Fibroblast of skin of scalp (primary cell): ENCODE results near the gene CSHL1.
"Not testable (repeated sequence)": the region's sequence is repeated elsewhere in the genome, so short reads cannot be mapped to it uniquely, and the experiment has no call there.

Source experiments
- DNase-seq: peaks from one replicate; pipeline ENCODE4 v3.0.0-alpha.2; 2013

The CSHL1 gene

DNA sequence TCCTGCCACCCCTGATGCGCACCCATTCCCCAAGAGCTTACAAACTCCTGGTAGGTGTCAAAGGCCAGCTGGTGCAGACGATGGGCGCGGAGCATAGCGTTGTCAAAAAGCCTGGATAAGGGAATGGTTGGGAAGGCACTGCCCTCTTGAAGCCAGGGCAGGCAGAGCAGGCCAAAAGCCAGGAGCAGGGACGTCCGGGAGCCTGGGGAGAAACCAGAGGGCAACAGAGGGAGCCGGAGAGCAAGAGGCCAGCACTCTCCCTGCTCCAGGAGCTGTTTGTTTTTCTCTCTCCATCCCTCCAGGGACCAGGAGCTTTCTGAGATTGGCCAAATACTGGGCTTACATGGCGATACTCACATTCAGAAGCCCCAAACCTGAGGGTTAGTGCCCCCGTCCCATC lies 7.2 kb upstream of the CSHL1 start:
- no peak for DNase-seq

DNA sequence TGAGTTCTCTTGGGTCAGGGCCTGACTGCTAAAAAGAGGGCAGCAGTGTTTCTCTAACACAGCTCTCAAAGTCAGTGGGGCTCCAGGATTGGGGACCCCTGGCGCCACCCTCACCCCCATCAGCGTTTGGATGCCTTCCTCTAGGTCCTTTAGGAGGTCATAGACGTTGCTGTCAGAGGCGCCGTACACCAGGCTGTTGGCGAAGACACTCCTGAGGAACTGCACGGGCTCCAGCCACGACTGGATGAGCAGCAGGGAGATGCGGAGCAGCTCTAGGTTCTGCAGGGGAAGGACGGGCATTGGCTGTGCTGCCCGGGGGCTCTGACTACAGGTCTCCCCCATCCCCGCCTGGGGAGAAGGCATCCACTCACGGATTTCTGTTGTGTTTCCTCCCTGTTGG lies 6.6 kb upstream of the CSHL1 start:
- DNase-seq = no peak

DNA sequence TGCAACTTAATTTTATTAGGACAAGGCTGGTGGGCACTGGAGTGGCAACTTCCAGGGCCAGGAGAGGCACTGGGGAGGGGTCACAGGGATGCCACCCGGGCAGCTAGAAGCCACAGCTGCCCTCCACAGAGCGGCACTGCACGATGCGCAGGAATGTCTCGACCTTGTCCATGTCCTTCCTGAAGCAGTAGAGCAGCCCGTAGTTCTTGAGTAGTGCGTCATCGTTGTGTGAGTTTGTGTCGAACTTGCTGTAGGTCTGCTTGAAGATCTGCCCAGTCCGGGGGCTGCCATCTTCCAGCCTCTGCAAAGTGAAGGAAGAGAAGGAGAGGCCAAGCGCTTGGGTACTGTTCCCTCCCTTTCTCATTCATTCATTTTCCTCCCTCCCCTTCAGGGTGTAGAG lies 6.1 kb upstream of the CSHL1 start:
- not testable (repeated sequence) for DNase-seq

DNA sequence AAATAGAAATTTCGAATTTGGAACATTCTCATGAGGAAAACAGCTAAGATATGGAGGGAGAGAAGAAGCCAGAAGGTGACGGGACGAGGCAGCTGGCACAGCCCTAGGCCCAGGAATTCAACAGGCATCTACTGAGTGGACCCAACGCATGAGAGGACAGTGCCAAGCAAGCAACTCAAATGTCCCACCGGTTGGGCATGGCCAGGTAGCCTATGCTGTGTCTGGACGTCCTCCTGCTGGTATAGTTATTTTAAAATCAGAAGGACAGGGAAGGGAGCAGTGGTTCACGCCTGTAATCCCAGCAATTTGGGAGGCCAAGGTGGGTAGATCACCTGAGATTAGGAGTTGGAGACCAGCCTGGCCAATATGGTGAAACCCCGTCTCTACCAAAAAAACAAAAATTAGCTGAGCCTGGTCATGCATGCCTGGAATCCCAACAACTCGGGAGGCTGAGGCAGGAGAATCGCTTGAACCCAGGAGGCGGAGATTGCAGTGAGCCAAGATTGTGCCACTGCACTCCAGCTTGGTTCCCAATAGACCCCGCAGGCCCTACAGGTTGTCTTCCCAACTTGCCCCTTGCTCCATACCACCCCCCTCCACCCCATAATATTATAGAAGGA lies 5.6 kb upstream of the CSHL1 start:
- no peak for DNase-seq

DNA sequence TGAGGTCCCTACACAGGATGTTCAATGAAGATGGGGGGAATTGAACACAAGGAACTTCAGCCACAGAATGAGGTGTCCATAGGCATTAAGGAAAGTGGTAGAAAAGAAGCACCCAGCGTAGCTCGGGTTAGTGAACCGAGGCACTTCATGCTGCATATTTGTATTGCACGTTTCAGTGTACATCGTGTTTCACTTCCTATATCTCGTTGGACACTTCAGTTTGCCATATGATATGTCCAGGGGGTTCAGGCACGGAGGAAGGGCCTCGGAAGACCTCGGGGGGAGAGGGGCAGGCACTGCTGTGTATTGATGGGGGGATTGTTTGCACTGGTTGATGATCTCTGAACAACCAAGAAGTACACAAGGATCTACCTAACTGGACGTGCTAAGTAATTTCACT lies 4.7 kb upstream of the CSHL1 start:
- not testable (repeated sequence) for DNase-seq

DNA sequence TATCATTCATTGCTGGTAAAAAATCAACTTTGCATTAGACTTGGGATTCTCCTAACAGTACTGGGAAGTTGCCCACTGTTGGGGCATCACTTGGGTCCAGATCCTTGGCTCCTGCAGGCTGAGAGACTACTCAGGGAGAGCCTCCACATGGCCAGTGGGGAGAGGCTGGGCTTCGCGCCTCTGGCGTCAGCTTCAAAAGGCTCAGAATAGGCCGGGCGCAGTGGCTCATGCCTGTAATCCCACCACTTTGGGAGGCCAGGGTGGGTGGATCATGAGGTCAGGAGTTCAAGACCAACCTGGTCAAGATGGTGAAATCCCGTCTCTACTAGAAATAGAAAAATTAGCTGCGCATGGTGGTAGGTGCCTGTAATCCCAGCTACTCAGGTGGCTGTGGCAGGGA lies 3.4 kb upstream of the CSHL1 start:
- DNase-seq = no peak

DNA sequence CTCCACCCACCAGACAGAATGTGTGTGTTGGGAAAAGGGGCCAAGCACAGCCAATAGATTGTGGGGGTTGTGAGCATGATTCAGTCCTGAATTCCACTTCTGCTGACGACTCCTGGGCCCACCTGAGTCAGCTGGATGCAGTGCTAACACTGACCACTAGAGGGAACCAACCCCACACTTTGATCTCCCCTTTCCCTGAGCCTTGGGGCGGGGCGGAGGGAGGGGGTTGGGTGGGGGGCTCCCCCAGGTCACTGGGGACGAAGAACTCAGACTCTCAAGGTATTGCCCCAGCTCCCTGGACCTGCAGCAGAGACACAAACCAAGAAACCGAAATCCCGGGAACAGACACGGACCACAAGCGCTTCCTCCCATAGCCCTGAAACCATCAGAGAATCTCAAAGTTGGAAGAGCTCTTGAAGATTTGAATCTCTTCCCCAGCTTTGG lies 621 bp upstream of the CSHL1 start:
- DNase-seq = peak; percentile 26

DNA sequence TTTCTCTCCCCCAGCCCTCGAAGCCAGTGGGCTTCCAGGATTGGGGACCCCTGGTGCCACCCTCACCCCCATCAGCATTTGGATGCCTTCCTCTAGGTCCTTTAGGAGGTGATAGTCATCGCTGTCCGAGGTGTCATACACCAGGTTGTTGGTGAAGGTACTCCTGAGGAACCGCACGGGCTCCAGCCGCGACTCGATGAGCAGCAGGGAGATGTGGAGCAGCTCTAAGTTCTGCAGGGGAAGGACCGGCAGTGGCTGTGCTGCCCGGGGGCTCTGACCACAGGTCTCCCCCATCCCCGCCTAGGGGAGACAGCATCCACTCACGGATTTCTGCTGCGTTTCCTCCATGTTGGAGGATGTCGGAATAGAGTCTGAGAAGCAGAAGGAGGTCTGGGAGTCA lies 962 bp downstream of the CSHL1 start:
- DNase-seq = no peak

DNA sequence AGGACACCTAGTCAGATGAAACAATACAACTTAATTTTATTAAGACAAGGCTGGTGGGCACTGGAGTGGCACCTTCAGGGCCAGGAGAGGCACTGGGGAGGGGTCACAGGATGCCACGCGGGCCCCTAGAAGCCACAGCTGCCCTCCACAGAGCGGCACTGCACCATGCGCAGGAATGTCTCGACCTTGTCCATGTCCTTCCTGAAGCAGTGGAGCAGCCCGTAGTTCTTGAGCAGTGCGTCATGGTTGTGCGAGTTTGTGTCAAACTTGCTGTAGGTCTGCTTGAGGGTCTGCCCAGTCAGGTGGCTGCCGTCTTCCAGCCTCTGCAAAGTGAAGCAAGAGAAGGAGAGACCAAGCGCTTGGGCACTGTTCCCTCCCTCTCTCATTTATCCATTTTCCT lies 1.5 kb downstream of the CSHL1 start:
- DNase-seq = not testable (repeated sequence)

DNA sequence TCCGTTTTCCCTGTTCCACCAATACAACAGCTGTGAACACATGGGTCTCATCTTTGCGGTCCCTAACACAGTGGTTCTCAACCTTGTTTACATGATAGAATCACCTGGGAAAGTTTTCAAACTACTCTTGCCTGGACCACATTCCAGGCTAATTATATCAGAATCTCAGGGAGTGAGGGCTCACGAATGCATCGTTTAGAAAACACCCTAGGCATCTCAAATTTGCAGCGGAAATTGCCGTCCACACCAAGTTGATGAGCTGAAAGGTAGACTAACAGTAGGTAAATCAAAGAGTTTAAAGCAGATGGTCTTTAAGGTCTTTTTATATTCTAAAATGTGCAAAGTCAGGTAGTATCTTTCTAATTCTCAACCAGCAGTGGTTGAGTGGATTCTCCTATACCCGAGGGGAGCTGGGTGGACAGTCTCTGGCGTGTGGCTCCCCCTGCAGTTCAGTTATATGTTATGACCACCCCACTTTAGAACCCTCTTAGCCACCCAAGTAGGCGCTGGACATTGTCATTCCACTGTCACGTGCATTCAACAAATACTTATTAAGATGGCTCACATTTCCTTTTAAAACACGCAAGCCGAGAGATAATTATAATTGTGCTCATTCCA lies 3.8 kb downstream of the CSHL1 start:
- peak; percentile 11 for DNase-seq

DNA sequence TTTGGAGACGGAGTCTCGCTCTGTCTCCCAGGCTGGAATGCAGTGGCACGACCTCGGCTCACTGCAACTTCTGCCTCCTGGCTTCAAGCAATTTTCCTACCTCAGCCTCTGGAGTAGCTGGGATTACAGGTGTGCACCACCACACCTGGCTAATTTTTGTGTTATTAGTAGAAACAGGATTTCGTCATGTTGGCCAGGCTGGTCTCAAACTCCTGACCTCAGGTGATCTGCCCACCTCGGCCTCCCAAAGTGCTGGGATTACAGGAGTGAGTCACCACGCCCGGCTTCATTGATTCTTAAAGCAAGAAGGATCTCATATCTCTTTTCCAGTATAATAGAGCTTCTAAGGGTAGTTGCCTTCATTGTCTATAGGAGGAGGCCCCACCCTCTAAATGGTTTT lies 6.3 kb downstream of the CSHL1 start:
- not testable (repeated sequence) for DNase-seq

DNA sequence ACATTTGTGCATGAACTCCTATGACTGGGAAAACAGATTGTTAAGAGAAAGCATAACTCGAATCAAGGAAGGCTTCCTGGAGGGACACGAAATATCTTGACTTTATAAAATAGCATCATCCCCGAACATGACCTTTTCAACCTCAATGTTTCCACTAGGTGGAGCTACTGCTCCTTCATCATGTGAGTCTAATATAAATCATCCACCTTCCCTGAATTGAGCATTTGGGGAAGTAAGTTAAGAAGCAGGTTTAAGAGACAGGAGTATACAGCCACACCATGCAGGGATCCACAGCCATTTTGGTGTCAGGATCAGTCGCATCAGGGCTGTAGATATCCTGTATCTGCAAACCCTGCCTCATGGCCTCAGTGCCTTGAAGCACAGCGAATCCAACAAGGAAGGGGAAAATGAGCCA lies 7.3 kb downstream of the CSHL1 start:
- not testable (repeated sequence) for DNase-seq

DNA sequence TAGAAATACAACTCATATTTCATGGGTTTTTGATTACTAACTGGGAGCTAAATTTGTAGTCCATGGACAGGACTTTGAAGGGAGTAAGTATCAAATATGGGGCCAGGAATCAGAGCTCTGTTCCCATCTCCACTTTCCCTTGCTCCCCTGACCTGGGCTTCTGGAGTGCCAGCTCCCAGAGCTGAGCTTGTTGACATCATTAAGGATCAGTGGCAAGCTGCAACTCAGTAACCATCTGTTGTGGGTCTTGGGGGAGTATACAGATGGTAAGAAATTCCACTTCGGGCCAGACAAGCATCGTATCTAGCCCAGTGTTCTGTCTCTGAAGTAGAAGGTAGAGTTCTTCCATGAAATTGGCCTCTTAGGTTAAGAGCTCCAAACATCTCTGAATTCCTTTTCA lies 9.1 kb downstream of the CSHL1 start:
- not testable (repeated sequence) for DNase-seq

DNA sequence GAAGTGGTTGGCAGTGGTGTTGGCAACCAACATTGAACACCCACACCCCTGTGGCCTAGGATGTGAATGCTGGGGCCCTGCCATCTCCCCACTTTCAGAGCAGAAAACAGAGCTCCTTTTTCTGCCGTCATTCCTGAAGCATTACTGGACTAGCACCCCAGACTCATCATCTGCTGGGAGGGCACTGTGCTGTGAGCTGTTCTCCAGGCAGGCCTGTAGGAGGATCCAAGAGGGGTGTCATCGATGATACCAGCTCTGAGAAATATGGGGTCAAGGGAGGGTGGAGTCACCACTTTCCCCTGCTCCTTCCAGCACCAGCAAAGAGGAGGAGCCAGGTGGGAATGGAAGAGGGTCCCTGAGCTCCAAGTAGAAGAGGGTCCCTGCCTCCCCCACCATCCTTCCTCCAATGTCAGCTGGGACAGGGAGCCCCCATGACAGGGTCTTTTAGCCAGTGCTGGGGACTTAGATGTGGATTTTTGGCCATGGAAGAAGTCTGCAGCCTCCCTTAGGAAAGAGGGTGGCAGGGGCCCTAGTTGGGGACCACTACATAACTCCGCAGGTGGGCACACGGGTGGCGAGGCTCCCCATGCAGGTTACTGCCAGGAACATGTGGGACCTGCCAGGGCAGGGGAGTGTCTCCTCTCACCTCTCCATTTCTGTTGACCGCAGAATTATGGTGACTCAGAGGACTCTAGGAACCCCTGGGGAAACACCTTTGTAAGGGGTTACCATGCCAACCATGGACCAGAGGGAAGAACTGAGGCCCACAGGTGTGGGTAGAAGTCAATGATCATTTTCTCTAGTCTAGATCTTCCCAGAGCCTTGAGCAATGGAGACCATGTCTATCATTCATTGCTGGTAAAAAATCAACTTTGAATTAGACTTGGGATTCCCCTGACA lies 11.9 kb downstream of the CSHL1 start:
- not testable (repeated sequence) for DNase-seq

DNA sequence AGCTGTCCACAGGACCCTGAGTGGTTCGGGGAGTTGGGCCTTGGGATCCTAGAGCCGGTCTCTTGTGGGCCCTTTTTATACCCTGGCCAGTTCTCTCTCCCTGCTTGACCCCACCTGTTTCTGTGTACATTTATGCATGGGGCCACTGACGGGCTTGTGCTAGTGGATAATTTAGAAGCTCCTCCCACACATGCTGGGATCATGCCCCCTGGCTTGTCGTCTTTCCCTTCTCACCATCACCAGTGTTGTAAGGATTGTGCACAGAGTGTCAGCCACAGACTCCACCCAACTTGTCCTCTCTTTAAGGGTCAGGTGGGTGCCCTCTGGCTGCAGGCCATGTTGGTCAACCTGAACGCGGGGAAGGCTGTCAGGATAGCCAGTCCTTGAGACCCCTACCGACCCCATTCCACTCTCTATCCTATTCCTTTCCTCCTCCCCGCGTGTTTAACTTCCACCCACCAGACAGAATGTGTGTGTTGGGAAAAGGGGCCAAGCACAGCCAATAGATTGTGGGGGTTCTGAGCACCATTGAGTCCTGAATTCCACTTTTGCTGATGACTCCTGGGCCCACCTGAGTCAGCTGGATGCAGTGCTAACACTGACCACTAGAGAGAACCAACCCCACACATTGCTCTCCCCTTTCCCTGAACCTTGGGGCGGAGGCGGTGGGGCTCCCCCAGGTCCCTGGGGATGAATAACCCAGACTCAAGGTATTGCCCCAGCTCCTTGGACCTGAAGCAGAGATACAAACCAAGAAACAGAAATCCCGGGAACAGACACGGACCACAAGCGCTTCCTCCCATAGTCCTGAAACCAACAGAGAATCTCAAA lies 14.3 kb downstream of the CSHL1 start, which contains the start of gene CSH1:
CSH1 (minus strand) TSS at position 51 of the 831 bp plus-strand sequence. CDS start 63 bp downstream, outside the sequence.
- not testable (repeated sequence) for DNase-seq

DNA sequence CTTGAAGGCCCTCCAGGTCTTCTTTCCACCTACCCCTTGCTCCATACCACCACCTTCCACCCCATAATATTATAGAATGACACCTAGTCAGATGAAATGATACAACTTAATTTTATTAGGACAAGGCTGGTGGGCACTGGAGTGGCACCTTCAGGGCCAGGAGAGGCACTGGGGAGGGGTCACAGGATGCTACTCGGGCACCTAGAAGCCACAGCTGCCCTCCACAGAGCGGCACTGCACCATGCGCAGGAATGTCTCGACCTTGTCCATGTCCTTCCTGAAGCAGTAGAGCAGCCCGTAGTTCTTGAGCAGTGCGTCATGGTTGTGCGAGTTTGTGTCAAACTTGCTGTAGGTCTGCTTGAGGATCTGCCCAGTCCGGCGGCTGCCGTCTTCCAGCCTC lies 16.2 kb downstream of the CSHL1 start:
- not testable (repeated sequence) for DNase-seq

DNA sequence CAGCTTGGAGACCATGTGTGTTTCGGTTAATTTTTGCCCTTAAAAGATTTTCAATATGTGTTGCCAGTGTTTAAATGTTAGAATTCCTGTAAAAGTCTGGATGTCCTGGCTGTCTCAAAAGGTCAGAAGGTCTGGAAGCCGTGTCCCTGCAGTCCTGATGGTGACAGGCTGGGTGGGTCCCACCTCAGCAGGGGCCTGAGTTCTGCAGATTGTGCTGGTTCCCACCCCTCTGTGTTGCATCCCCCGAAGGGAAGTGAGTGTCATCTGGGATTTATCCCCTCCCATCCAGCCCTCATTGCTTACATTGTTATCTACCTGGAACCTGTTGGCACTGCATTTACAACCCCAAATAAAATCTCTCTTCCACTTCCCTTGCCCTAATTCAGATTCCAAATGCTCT lies 17.0 kb downstream of the CSHL1 start:
- not testable (repeated sequence) for DNase-seq

DNA sequence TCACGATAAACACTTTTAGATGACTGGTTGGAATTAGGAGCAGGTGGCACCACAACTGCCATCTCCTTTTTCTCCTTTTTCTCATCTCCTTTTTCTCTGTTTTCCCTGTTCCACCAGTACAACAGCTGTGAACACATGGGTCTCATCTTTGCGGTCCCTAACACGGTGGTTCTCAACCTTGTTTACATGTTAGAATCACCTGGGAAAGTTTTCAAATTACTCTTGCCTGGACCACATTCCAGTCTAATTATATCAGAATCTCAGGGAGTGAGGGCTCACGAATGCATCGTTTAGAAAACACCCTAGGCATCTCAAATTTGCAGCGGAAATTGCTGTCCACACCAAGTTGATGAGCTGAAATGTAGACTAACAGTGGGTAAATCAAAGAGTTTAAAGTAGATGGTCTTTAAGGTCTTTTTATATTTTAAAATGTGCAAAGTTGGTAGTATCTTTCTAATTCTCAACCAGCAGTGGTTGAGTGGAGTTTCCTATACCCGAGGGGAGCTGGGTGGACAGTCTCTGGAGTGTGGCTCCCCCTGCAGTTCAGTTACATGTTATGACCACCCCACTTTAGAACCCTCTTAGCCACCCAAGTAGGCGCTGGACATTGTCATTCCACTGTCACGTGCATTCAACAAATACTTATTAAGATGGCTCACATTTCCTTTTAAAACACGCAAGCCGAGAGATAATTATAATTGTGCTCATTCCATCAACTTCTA lies 18.6 kb downstream of the CSHL1 start:
- not testable (repeated sequence) for DNase-seq

DNA sequence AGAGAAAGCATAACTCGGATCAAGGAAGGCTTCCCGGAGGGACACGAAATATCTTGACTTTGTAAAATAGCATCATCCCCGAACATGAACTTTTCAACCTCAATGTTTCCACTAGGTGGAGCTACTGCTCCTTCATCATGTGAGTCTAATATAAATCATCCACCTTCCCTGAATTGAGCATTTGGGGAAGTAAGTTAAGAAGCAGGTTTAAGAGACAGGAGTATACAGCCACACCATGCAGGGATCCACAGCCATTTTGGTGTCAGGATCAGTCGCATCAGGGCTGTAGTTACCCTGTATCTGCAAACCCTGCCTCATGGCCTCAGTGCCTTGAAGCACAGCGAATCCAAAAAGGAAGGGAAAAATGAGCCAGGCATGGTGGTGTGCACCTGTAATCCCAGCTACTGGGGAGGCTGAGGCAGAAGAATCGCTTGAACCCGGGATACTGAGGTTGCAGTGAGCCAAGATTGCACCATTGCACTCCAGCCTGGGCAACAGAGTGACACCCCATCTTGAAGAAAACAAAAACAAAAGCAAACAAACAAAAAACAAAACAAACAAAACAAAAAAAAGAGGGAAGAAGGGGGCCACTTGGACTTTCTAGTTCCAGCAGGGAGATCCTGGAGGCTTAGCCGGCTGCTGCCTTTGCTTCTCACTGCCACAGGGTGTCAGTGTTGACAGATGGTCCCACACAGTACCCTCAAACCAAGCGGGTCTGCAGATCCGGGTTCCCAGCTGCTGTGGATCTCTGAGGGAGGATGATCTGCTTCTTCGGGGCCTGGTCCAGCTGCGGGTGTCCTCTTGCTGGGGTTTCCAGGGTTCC lies 21.8 kb downstream of the CSHL1 start:
- DNase-seq = peak; percentile 29

DNA sequence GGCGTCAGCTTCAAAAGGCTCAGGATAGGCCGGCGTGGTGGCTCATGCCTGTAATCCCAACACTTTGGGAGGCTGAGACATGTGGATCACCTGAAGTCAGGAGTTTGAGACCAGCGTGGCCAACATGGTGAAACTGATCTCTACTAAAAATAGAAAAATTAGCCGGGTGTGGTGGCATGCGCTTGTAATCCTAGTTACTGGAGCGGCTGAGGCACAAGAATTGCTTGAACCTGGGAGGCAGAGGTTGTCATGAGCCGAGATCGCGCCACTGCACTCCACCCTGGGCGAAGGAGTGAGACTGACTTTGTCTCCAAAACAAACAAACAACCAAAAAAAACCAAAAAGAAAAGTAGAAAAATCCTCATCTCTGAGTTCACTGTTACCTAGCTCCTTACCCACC lies 25.9 kb downstream of the CSHL1 start:
- not testable (repeated sequence) for DNase-seq

DNA sequence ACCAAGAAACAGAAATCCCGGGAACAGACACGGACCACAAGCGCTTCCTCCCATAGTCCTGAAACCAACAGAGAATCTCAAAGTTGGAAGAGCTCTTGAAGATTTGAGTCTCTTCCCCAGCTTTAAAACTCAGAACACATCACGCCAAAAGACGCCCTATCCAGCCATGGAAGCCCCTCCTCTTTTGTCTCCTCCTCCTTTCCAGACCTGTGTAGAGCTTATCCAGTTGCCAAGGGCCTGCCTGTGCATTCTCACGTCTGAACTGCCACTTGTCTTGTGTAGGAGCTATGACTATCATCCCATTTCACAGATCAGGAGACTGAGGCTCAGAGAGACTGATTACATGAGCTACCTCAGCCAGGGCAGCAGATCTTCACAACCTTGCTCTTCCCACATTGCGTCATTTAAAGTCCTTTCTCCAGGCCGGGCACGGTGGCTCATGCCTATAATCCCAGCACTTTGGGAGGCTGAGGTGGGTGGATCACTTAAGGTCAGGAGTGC lies 28.4 kb downstream of the CSHL1 start:
- DNase-seq = not testable (repeated sequence)
